ENCODE measurements around the gene EPB41L4B.

- TF ChIP-seq CTCF (IDR thresholded peaks at IDR 0.05) = no peak
- TF ChIP-seq POLR2A (IDR thresholded peaks at IDR 0.05) = no peak
These were observed 38.6 kb downstream of the EPB41L4B start for GRCh38 chr9:109282302-109282701.

All from thyroid gland (tissue), 4 donors.